HG03432 (cell line): ENCODE results near the gene MED29.
A peak's percentile ranks its signal among the peaks of the same experiment; 100 is the strongest.

Experiments used
- ATAC-seq: cut with Tn5 transposase; IDR thresholded peaks from one replicate; pipeline ENCODE4 v1.9.1; 2021; ENCODE audit warnings: mild to moderate bottlenecking, moderate library complexity; ENCODE audit not compliant: unreplicated experiment

The MED29 gene

GRCh38 chr19:39397360-39398296, 6.5 kb downstream of the MED29 start:
- ATAC-seq: peak; percentile 39

DNA sequence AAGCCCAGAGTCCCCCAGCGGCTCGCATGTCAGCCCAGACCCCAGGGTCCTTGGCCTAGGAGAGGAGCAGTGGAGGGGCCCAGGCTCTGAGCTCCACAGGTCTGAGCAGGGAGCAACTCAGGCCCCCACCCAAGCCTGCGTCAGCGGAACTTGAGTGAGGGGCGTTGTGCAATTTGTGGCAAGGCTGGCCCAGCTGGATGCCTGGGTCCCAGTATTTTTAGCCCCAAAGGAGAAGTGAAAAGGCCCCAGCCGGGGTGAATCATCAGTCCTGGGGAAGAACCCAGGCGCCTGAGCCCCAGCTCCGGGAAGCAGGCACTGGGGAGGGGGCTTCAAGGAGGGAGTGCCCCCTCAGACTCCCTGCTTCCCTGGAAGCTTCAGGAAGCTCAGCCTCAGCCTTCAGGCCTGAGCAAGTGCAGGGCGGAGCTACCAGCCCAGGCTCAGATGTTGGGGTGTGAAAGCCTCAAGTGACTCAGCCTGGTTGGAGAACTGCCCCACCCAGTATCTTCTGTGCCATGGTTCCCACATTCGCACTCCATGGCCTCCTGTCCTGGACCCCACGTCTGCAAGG, 7.2 kb downstream of the MED29 start:
- ATAC-seq: no peak

- no peak for ATAC-seq
These were observed 8.5 kb downstream of the MED29 start for GRCh38 chr19:39399668-39400050.

DNA sequence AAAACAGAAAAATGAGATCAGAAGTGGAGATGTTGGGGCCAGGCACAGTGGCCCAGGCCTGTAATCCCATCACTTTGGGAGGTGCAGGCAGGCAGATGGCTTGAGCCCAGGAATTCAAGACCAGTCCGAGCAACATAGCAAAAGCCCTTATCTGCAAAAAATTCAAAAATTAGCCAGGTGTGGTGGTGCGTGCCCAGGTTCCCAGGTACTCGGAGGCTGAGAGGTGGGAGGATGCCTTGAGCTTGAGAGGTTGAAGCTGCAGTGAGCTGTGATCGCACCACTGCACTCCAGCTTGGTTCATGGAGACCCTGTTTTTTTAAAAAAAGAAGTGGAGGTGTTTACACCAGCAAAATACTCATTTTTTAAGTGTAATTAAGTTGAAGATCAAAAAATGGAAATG, 8.9 kb downstream of the MED29 start:
- no peak for ATAC-seq

GRCh38 chr19:39401070-39401548, 9.9 kb downstream of the MED29 start:
- peak; percentile 9 for ATAC-seq

GRCh38 chr19:39401549-39402345, 10.6 kb downstream of the MED29 start:
- ATAC-seq: peak; percentile 27

GRCh38 chr19:39402346-39403300, 11.4 kb downstream of the MED29 start:
- peak; percentile 26 for ATAC-seq

DNA sequence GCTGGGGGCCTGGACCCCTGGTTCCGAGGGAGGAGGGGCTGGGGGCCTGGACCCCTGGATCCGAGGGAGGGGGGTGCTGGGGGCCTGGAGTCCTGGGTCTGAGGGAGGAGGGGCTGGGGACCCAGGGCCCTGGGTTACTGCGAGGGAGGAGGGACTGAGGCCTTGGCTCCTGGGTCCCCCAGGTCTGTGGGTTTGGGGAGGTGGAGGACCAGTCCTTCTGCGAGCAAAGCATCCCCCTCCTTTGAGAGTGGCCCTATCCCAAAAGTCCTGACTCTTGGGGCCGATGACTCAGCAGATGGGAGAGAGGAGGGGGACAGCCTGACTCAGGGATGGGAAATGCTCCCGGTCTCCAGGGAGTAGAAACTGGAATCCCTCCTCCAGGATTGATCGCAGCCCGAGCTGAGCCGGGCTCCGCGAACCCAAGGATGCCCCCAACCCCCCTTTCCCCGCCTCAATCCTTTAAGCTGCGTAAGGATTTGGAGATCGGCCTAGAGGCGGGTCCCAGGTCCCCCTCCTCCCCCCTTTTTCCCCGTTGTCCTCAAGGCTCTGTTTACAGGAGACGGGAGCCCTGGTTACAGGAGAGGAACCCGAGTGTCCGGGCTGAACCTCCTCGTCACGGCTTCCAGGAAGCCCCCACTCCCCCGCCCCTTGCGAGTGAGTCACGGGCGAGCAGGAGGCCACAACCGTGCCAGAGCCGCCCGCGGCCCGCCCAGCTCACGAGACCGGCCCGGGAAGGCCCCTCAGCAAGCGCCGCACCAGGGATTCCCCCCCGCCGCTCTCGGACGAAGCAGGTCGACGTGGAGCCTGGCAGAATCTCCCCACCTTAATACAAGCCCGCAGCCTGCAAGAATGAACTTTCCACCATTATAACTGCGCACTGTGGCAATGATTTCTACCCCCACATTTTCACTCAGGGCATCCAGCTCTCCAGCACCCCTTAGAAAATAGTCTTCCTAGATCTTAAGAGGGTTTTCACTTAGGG, 12.4 kb downstream of the MED29 start:
- ATAC-seq: peak; percentile 27

DNA sequence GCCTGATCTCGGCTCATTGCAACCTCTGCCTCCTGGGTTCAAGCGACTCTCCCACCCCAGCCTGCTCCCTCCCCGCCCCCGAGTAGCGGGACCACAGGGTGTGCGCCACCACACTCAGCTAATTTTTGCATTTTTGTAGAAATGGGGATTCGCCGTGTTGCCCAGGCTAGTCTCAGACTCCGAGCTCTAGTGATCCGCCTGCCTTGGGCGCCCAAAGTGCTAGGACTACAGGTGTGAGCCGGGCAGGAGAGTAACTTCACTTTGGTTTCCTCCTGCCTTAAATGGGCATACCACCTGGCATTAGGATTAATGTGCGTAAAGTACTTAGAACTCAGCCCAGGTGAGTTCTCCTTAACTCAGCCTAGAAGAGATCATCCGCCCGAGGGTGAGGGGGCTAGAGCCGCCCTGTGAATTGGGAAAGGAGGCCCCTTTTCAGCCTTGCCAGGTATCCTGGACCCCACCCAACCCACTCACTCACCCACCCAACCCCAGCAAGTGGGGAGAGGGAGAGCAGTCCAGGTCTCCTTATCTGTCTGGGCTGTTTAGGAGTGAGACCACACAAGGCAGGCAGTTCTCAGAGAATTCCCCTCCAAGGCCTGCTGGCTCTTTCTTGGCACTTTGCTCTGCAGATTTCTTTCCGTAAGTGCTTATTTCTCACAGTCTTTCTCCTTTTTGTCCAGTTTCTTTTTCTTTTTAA, 14.2 kb downstream of the MED29 start:
- no peak for ATAC-seq

- no peak for ATAC-seq
These were observed 14.9 kb downstream of the MED29 start for GRCh38 chr19:39405958-39406655.

DNA sequence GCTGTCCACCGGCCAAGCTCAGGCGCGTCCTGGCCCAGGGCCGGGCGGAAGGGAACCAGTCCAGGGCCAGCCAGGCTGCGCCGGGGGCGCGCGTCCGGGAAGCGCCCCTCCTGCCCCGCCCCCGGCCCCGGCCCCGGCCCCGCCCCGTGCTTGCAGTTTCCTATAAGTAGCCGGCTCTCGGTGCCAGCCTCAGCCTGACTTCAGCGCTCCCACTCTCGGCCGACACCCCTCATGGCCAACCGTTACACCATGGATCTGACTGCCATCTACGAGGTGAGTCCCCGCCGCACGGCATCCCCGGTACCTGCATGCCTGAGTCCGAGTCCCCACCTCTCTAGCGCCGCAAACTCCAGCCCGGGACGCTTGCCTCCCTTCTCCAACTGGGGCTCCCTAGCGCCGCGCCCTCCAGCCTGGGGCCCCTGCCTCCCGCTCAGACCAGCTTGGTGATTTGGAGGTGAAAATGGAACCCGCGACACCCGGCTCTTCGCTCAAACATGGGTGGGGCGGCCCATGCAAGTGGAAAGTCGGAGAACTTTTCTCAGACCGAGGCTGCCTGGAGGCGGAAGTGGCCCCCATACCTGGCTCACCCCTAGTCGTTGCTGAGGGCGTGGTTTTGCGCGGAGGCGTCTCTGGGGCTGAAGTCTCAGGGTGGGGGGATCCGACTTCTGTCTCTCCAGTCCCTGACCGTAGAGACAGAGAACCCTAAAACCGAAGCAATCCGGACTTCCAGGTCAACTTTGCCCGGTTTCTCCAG, 15.7 kb downstream of the MED29 start, which contains the start of gene ZFP36:
Gene ZFP36, plus strand, starts transcription at position 192 of the 754 bp plus-strand sequence. Its CDS starts 58 bp downstream, at position 250.
- ATAC-seq: peak; percentile 24

GRCh38 chr19:39407410-39407659, 16.2 kb downstream of the MED29 start:
- ATAC-seq: no peak

- no peak for ATAC-seq
These were observed 16.6 kb downstream of the MED29 start for GRCh38 chr19:39407660-39408391.

- ATAC-seq: no peak
These were observed 17.4 kb downstream of the MED29 start for GRCh38 chr19:39408392-39409207.

DNA sequence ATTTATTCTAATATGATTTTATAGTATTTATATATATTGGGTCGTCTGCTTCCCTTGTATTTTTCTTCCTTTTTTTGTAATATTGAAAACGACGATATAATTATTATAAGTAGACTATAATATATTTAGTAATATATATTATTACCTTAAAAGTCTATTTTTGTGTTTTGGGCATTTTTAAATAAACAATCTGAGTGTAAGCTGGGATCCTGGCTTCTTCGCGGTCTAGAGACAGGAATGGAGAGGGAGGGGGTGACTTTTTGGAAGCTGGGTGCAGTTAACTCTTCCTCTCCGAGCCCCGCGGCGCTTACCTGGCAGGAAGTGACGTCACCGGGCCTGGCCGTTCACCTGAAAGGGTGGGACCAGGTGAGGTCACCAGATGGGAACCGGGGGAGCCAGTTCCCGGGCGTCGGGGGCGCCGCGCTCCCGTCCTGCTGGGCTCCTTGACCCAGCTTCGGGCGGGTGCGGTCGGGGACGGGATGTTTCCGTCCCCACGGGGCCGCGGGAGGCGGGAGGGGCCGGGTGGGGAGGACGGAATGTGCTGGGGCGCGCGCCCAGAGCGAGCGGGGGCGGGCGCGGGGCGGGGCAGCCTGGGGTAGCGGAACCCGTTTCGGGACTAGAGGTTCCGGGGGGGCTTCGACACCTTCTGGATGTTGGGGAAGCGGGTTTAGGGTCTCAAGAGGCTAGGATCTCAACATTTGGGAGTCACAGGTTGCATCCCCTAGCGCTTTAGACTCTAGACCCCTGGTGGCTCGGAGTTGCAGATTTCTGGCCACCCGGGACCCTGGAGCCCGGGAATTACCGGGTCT, 18.2 kb downstream of the MED29 start:
- no peak for ATAC-seq
